HG03457 (cell line): ENCODE measurements around the gene KCNIP1.
"Not testable (repeated sequence)": the region's sequence is repeated elsewhere in the genome, so short reads cannot be mapped to it uniquely, and the experiment has no call there.

Experiments used
- ATAC-seq: cut with Tn5 transposase; IDR thresholded peaks from one replicate; pipeline ENCODE4 v1.9.1; 2021; ENCODE audit warnings: moderate number of reproducible peaks; ENCODE audit not compliant: unreplicated experiment

The KCNIP1 gene

GRCh38 chr5:170533383-170533782, 29.6 kb downstream of the KCNIP1 start:
- ATAC-seq: no peak

GRCh38 chr5:170534177-170534576, 30.4 kb downstream of the KCNIP1 start:
- ATAC-seq: no peak

GRCh38 chr5:170534941-170535340, 31.1 kb downstream of the KCNIP1 start:
- ATAC-seq: no peak

GRCh38 chr5:170536525-170536924, 32.7 kb downstream of the KCNIP1 start:
- no peak for ATAC-seq

GRCh38 chr5:170537451-170538095, 33.8 kb downstream of the KCNIP1 start:
- no peak for ATAC-seq

GRCh38 chr5:170538096-170538465, 34.3 kb downstream of the KCNIP1 start:
- no peak for ATAC-seq

- no peak for ATAC-seq
These were observed 35.1 kb downstream of the KCNIP1 start for GRCh38 chr5:170538696-170539586.

- no peak for ATAC-seq
These were observed 36.5 kb downstream of the KCNIP1 start for GRCh38 chr5:170540271-170540670.

GRCh38 chr5:170541146-170541769, 37.4 kb downstream of the KCNIP1 start:
- no peak for ATAC-seq

GRCh38 chr5:170542691-170543293, 39.0 kb downstream of the KCNIP1 start:
- no peak for ATAC-seq

GRCh38 chr5:170545313-170545712, 41.5 kb downstream of the KCNIP1 start:
- no peak for ATAC-seq

GRCh38 chr5:170545811-170546210, 42.0 kb downstream of the KCNIP1 start:
- ATAC-seq: no peak

- ATAC-seq: no peak
These were observed 42.5 kb downstream of the KCNIP1 start for GRCh38 chr5:170546282-170546681.

GRCh38 chr5:170550382-170550781, 46.6 kb downstream of the KCNIP1 start:
- not testable (repeated sequence) for ATAC-seq

- ATAC-seq: no peak
These were observed 47.3 kb downstream of the KCNIP1 start for GRCh38 chr5:170551076-170551475.

GRCh38 chr5:170551622-170552021, 47.8 kb downstream of the KCNIP1 start:
- no peak for ATAC-seq

GRCh38 chr5:170552621-170553115, 48.8 kb downstream of the KCNIP1 start:
- ATAC-seq: no peak

- no peak for ATAC-seq
These were observed 49.4 kb downstream of the KCNIP1 start for GRCh38 chr5:170553218-170553617.

- no peak for ATAC-seq
These were observed 50.9 kb downstream of the KCNIP1 start for GRCh38 chr5:170554521-170555267.

- ATAC-seq: no peak
These were observed 53.5 kb downstream of the KCNIP1 start for GRCh38 chr5:170557314-170557713.

- no peak for ATAC-seq
These were observed 55.5 kb downstream of the KCNIP1 start for GRCh38 chr5:170559296-170559695.
